ENCODE results near the gene ACO1.

ACO1 gene

DNA sequence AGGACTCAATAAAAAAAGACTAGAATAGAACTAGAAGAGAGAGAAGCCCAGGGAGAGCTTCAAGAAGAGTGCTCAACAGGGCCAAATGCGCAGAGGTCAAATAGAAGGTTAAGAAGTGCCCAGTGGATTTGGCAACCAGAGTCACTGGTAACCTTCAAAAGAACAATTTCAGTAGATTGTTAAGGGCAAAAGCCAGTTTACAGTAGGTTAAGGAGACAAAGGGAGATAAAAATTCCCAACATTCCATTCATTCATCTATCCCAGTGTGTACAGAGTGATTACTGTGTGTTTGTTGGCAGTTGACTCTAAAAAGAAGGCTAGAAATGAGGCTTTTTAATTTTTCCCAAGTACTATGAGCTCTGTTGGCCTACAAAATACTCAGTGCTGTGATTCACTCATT lies 72.1 kb downstream of the ACO1 start:
- H3K9me3 ChIP-seq (ENCODE audit: low read length): no peaks in the 10 kb centered on the region
- no peak overlapping the region for H3K9ac ChIP-seq (ENCODE audit: low read length)
- no peak overlapping the region for H3K4me3 ChIP-seq (ENCODE audit: low read depth in 1 of 2, low read length in 2 of 2)
- H3K4me1 ChIP-seq (ENCODE audit: insufficient read depth, low read length): no peaks in the 10 kb centered on the region
- H3K27me3 ChIP-seq (ENCODE audit: control insufficient read depth in 1 of 2, insufficient read depth in 2 of 2, low read length in 2 of 2): no peaks in the 10 kb centered on the region
- H3K27ac ChIP-seq (ENCODE audit: low read depth, low read length): no peak overlapping the region
- H3K36me3 ChIP-seq (ENCODE audit: insufficient read depth, low read length): peaks cover 35% of the 10 kb centered on the region

GRCh38 chr9:32463500-32464293 lies 79.3 kb downstream of the ACO1 start:
- Histone ChIP-seq H3K9me3 (ENCODE audit: low read length) (no peaks in the 10 kb centered on the region), H3K4me3 (ENCODE audit: low read depth in 1 of 2, low read length in 2 of 2) (no peak overlapping the region), H3K9ac (ENCODE audit: low read length) (no peak overlapping the region), H3K27ac (ENCODE audit: low read depth, low read length) (no peak overlapping the region), H3K36me3 (ENCODE audit: insufficient read depth, low read length) (peaks cover 15% of the 10 kb centered on the region), H3K4me1 (ENCODE audit: insufficient read depth, low read length) (no peaks in the 10 kb centered on the region), H3K27me3 (ENCODE audit: control insufficient read depth in 1 of 2, insufficient read depth in 2 of 2, low read length in 2 of 2) (no peaks in the 10 kb centered on the region)

DNA sequence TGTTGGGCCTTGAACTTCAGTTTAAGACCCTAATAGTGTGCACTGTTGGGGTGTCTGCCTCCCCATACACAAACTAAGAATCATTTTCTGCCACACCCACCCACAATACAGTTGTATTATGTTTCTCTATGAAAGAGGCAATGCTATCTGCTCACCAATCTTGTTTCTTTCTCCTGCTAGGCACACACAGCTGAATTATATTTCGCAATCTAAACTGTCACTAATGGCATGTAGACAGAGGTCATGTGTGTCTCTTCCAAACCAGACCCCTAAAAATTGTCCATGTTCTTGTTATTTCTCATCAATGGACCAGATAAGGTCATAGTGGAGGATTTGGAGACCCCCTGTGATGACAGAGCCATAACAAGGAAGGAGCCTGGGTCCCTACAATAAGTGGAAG lies 84.3 kb downstream of the ACO1 start:
- H3K9me3 ChIP-seq (ENCODE audit: low read length): no peaks in the 10 kb centered on the region
- H3K9ac ChIP-seq (ENCODE audit: low read length): no peak overlapping the region
- peaks cover 26% of the 10 kb centered on the region for H3K36me3 ChIP-seq (ENCODE audit: insufficient read depth, low read length)
- H3K4me1 ChIP-seq (ENCODE audit: insufficient read depth, low read length): no peaks in the 10 kb centered on the region
- no peak overlapping the region for H3K4me3 ChIP-seq (ENCODE audit: low read depth in 1 of 2, low read length in 2 of 2)
- H3K27me3 ChIP-seq (ENCODE audit: control insufficient read depth in 1 of 2, insufficient read depth in 2 of 2, low read length in 2 of 2): no peaks in the 10 kb centered on the region
- H3K27ac ChIP-seq (ENCODE audit: low read depth, low read length): no peak overlapping the region

DNA sequence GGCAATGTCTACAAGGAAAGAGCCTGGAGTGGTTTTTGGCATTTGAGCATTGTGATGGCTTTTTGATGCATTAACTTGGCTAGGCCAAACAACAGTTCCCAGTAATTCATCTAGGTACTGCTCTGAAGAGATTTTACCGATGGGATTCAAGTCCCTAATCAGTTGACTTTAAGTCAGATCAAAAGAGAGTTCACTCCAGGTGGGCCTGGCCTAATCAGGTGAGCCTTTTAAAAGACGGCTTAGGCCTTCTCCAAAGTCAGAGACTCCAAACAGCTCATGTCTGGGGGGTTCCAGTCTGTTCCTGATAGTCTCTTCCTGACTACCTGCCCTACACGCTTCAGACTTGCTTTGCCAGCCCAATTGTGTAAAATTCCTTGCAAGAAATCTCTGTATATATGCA lies 87.9 kb downstream of the ACO1 start:
- H3K9me3 ChIP-seq (ENCODE audit: low read length): no peaks in the 10 kb centered on the region
- peaks cover 27% of the 10 kb centered on the region for H3K36me3 ChIP-seq (ENCODE audit: insufficient read depth, low read length)
- no peak overlapping the region for H3K9ac ChIP-seq (ENCODE audit: low read length)
- no peaks in the 10 kb centered on the region for H3K4me1 ChIP-seq (ENCODE audit: insufficient read depth, low read length)
- H3K4me3 ChIP-seq (ENCODE audit: low read depth in 1 of 2, low read length in 2 of 2): no peak overlapping the region
- no peak overlapping the region for H3K27ac ChIP-seq (ENCODE audit: low read depth, low read length)
- H3K27me3 ChIP-seq (ENCODE audit: control insufficient read depth in 1 of 2, insufficient read depth in 2 of 2, low read length in 2 of 2): no peaks in the 10 kb centered on the region

DNA sequence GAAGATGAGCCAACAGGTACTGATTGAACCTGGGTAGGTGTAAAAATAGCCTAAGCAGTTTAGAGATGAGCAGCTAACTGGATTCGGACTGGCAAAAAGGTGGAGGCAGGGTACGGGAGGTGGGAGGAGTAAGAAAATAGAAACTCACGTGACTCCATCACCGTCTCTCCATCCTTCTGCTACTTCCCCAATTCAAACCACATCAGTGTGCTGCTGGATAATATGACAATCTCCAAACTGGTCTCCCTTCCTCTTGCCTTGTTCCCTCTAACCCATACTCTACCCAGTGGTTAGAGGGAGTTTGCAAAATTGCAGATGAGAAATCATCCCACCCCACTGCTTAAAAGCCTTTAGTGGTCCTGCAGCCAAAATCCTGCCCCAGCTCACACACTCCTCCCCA lies 98.9 kb downstream of the ACO1 start:
- Histone ChIP-seq H3K36me3 (ENCODE audit: insufficient read depth, low read length) (peaks cover 58% of the 10 kb centered on the region), H3K4me1 (ENCODE audit: insufficient read depth, low read length) (no peaks in the 10 kb centered on the region), H3K4me3 (ENCODE audit: low read depth in 1 of 2, low read length in 2 of 2) (no peak overlapping the region), H3K27me3 (ENCODE audit: control insufficient read depth in 1 of 2, insufficient read depth in 2 of 2, low read length in 2 of 2) (no peaks in the 10 kb centered on the region), H3K9me3 (ENCODE audit: low read length) (no peaks in the 10 kb centered on the region), H3K27ac (ENCODE audit: low read depth, low read length) (no peak overlapping the region), H3K9ac (ENCODE audit: low read length) (no peak overlapping the region)

DNA sequence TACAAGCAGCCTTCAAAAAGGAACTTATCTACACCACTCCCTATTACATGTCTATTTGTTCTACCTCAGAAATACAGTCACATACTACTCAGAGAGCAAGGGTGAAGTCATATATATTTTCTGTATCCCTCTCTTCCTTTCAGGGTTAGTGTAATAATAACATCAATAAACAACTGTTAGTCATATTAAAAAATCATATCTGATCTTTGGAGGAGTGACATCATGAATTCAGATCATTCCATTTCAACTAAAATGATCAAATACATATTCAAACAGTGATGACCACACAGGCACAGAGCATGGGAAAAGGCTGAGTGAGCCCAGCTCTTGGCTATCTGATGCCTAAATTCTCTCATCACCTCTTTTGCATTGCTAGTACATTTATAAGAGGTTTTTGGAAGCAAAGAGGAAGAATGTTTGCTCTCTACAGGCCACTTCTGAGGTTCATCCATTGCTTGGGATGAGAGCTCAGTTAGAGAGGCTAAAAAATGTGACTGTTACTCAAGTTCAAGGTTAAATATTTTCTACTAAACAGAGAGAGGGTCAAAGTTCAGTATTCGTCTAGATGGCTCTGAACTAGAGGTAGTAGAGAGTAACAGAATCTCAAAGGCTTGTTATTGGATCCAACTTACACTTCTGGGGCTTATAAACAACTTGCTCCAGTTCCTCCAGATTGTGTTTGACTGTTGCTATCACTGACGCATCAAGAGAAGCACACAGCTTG lies 102.6 kb downstream of the ACO1 start:
- Histone ChIP-seq H3K27me3 (ENCODE audit: control insufficient read depth in 1 of 2, insufficient read depth in 2 of 2, low read length in 2 of 2) (no peaks in the 10 kb centered on the region), H3K4me3 (ENCODE audit: low read depth in 1 of 2, low read length in 2 of 2) (no peak overlapping the region), H3K9ac (ENCODE audit: low read length) (no peak overlapping the region), H3K36me3 (ENCODE audit: insufficient read depth, low read length) (peaks cover 50% of the 10 kb centered on the region), H3K9me3 (ENCODE audit: low read length) (no peaks in the 10 kb centered on the region), H3K4me1 (ENCODE audit: insufficient read depth, low read length) (no peaks in the 10 kb centered on the region), H3K27ac (ENCODE audit: low read depth, low read length) (no peak overlapping the region)

- Histone ChIP-seq H3K36me3 (ENCODE audit: insufficient read depth, low read length) (peaks cover 46% of the 10 kb centered on the region), H3K27ac (ENCODE audit: low read depth, low read length) (no peak overlapping the region), H3K4me1 (ENCODE audit: insufficient read depth, low read length) (no peaks in the 10 kb centered on the region), H3K4me3 (ENCODE audit: low read depth in 1 of 2, low read length in 2 of 2) (no peak overlapping the region), H3K9ac (ENCODE audit: low read length) (no peak overlapping the region), H3K9me3 (ENCODE audit: low read length) (no peaks in the 10 kb centered on the region), H3K27me3 (ENCODE audit: control insufficient read depth in 1 of 2, insufficient read depth in 2 of 2, low read length in 2 of 2) (no peaks in the 10 kb centered on the region)
Observed at GRCh38 chr9:32487981-32488380, 103.5 kb downstream of the ACO1 start.

DNA sequence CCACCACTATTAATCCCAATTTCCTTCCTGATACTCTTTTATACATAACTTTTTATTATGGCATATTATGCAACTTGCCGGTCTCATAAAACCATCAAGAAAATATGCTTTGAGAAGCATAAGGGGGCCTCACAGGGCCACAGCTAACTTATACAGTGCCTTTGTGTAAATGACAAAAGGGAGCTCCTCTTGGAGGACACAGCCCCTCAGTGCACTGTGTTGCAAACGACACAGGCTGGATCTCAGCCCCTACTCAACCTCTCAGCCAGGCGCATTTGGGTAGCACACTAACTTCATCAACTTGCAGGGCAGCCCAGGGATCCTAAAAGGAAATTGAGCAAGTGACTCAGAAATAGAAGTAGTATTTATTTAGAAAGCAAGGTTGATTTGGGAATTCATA lies 106.2 kb downstream of the ACO1 start:
- Histone ChIP-seq H3K4me1 (ENCODE audit: insufficient read depth, low read length) (no peaks in the 10 kb centered on the region), H3K4me3 (ENCODE audit: low read depth in 1 of 2, low read length in 2 of 2) (no peak overlapping the region), H3K27ac (ENCODE audit: low read depth, low read length) (no peak overlapping the region), H3K27me3 (ENCODE audit: control insufficient read depth in 1 of 2, insufficient read depth in 2 of 2, low read length in 2 of 2) (no peaks in the 10 kb centered on the region), H3K36me3 (ENCODE audit: insufficient read depth, low read length) (peaks cover 23% of the 10 kb centered on the region), H3K9ac (ENCODE audit: low read length) (no peak overlapping the region), H3K9me3 (ENCODE audit: low read length) (no peaks in the 10 kb centered on the region)

DNA sequence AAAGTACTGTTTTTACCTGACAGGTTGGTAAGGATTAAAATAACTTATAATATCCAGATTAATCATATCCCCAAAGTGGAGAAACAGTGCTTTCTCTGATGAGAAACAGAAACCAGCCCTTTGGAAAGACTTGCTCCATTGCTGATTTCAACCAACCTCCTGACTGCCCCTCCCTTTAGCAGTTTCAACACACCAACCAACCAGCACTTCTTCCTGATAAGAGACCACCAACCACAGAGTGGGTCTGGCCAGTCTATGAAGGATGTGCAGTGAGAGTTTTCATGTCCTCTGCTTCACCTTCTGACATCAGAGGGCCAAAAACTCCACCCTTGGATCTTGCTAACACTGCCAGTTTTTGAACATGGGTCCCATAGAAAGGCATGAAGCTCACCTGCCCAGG lies 113.5 kb downstream of the ACO1 start:
- Histone ChIP-seq H3K4me1 (ENCODE audit: insufficient read depth, low read length) (no peaks in the 10 kb centered on the region), H3K9me3 (ENCODE audit: low read length) (no peaks in the 10 kb centered on the region), H3K36me3 (ENCODE audit: insufficient read depth, low read length) (peaks cover 18% of the 10 kb centered on the region), H3K27me3 (ENCODE audit: control insufficient read depth in 1 of 2, insufficient read depth in 2 of 2, low read length in 2 of 2) (no peaks in the 10 kb centered on the region), H3K27ac (ENCODE audit: low read depth, low read length) (no peak overlapping the region), H3K4me3 (ENCODE audit: low read depth in 1 of 2, low read length in 2 of 2) (no peak overlapping the region), H3K9ac (ENCODE audit: low read length) (no peak overlapping the region)

DNA sequence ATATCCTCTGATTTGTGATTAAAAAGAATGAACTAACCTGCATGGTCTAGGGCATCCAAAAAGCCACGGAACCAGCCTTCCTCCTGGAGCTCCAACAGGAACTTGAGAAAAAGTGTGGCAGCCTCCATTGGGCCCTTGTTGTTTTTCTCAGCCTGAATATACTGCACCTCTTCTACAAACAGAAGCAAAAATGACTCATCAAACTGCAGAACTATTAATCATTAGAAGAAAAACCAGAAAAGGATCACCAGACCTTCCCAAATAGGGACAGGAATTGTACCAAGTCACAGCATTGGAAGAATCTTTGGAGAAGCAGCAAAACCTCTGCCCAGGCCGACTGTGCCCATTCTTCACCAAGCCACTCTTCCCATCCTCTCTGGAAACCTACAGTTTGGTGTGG lies 116.3 kb downstream of the ACO1 start:
- H3K9ac ChIP-seq (ENCODE audit: low read length): no peak overlapping the region
- H3K9me3 ChIP-seq (ENCODE audit: low read length): no peaks in the 10 kb centered on the region
- H3K36me3 ChIP-seq (ENCODE audit: insufficient read depth, low read length): peaks cover 18% of the 10 kb centered on the region
- H3K27ac ChIP-seq (ENCODE audit: low read depth, low read length): no peak overlapping the region
- no peak overlapping the region for H3K4me3 ChIP-seq (ENCODE audit: low read depth in 1 of 2, low read length in 2 of 2)
- H3K27me3 ChIP-seq (ENCODE audit: control insufficient read depth in 1 of 2, insufficient read depth in 2 of 2, low read length in 2 of 2): no peaks in the 10 kb centered on the region
- no peaks in the 10 kb centered on the region for H3K4me1 ChIP-seq (ENCODE audit: insufficient read depth, low read length)

GRCh38 chr9:32501868-32502267 lies 117.4 kb downstream of the ACO1 start:
- H3K4me3 ChIP-seq (ENCODE audit: low read depth in 1 of 2, low read length in 2 of 2): no peak overlapping the region

DNA sequence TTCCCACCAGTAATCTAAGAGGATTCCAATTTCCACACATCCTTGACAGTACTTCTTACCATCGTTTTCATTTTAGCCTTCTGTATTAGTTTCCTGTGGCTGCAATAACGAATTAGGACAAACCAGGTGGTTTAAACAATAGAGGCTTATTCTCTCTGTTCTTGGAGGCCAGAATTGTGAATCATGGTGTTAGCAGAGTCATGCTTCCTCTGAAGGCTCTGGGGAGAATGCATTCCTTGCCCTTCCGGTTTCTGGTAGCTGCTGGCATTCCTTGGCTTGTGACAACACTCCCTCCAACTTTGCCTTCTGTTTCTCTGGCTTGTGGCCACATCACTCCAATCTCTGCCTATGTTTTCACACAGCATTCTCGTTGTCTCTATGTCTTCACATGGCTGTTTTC lies 118.0 kb downstream of the ACO1 start:
- Histone ChIP-seq H3K27me3 (ENCODE audit: control insufficient read depth in 1 of 2, insufficient read depth in 2 of 2, low read length in 2 of 2) (no peaks in the 10 kb centered on the region), H3K9ac (ENCODE audit: low read length) (no peak overlapping the region), H3K27ac (ENCODE audit: low read depth, low read length) (no peak overlapping the region), H3K4me1 (ENCODE audit: insufficient read depth, low read length) (no peaks in the 10 kb centered on the region), H3K36me3 (ENCODE audit: insufficient read depth, low read length) (peaks cover 7% of the 10 kb centered on the region), H3K4me3 (ENCODE audit: low read depth in 1 of 2, low read length in 2 of 2) (no peak overlapping the region), H3K9me3 (ENCODE audit: low read length) (no peaks in the 10 kb centered on the region)

More at GRCh38 chr9:32501868-32502267, 117.4 kb downstream of the ACO1 start:
- no peak overlapping the region for H3K27ac ChIP-seq (ENCODE audit: low read depth, low read length)
- H3K36me3 ChIP-seq (ENCODE audit: insufficient read depth, low read length): peaks cover 9% of the 10 kb centered on the region
- H3K27me3 ChIP-seq (ENCODE audit: control insufficient read depth in 1 of 2, insufficient read depth in 2 of 2, low read length in 2 of 2): no peaks in the 10 kb centered on the region
- H3K9ac ChIP-seq (ENCODE audit: low read length): no peak overlapping the region
- no peaks in the 10 kb centered on the region for H3K4me1 ChIP-seq (ENCODE audit: insufficient read depth, low read length)
- H3K9me3 ChIP-seq (ENCODE audit: low read length): no peaks in the 10 kb centered on the region

Data from muscle layer of colon (tissue), 2 donors.